GM12878 (cell line): Measurements from ENCODE around the gene C21orf91. TPM values are rescaled to one million over a fixed set of nuclear protein-coding genes. Genes with fewer than 3 reads are reported as not detected.
A peak's percentile ranks its signal among the peaks of the same experiment; 100 is the strongest.

Experiments used
- ATAC-seq: fragments of 200-7000 bp; cut with Tn5 transposase; 3 replicates; pipeline ENCODE4 v1.9.1; 2020; ENCODE audit warnings: mild to moderate bottlenecking, moderate library complexity
- BruUV-seq: library from RNA; stranded (reverse); fragments of 400-500 nt; replicated peaks from 2 replicates; lab custom pipeline; 2021; lab: Mats Ljungman, UMichigan
- CTCF ChIA-PET: fragments of 300-600 bp; sonication (Branson Sonifier 250); formaldehyde crosslinking; extraction: SDS; loops from one replicate; lab custom pipeline; 2021; ENCODE audit warnings: inconsistent platforms; lab: Yijun Ruan, JAX
- POLR2A ChIA-PET: fragments of 350-600 bp; formaldehyde crosslinking; extraction: SDS; loops from one replicate; lab custom pipeline; 2021; ENCODE audit warnings: inconsistent platforms; lab: Charles Lee
- RAD21 ChIA-PET: fragments of 300-600 bp; sonication (Branson Sonifier 250); formaldehyde crosslinking; loops from one replicate; lab custom pipeline; 2023; ENCODE audit warnings: antibody characterized with exemption; ENCODE audit not compliant: unreplicated experiment; lab: Charles Lee
- SMC1A ChIA-PET: fragments of 300-600 bp; sonication (Branson Sonifier 250); formaldehyde crosslinking; loops from one replicate; lab custom pipeline; 2023; ENCODE audit not compliant: unreplicated experiment, uncharacterized antibody; lab: Charles Lee
- DNase-seq: peaks from one replicate; pipeline ENCODE4 v3.0.0-alpha.2; 2011; ENCODE audit warnings: low read depth, low spot score
- FAIRE-seq: peaks from 3 replicates; lab custom pipeline; 2011; peaks lifted over from hg19 to GRCh38; lab: Jason Lieb, UNC
- H2AFZ ChIP-seq: 2 replicates; pipeline ENCODE4 v1.6.0; 2011; ENCODE audit warnings: low read depth, low read length, control low read depth; ENCODE audit not compliant: control insufficient read depth
- H3K27ac ChIP-seq: 2 replicates; pipeline ENCODE4 v1.5.1; 2011; ENCODE audit warnings: control low read depth; ENCODE audit not compliant: control insufficient read depth, insufficient read depth
- H3K27me3 ChIP-seq, 2 experiments: replicated peaks in 1 of 2; 2 replicates each; pipeline versions ENCODE4 v1.6.0 to v1.6.1; 2011; ENCODE audit warnings: low read length in 1 of 2; ENCODE audit not compliant: control insufficient read depth in 2 of 2, insufficient read depth in 2 of 2
- H3K36me3 ChIP-seq, 2 experiments: 2 replicates each; pipeline ENCODE4 v1.5.1; 2011; ENCODE audit warnings: low read length in 1 of 2; ENCODE audit not compliant: control insufficient read depth in 2 of 2, insufficient read depth in 2 of 2
- H3K4me1 ChIP-seq: 2 replicates; pipeline ENCODE4 v1.6.1; 2011; ENCODE audit warnings: mild to moderate bottlenecking, low read length, moderate library complexity, mixed read lengths; ENCODE audit not compliant: control insufficient read depth, insufficient read depth
- H3K4me2 ChIP-seq: 2 replicates; pipeline ENCODE4 v1.6.0; 2011; ENCODE audit warnings: control low read depth; ENCODE audit not compliant: control insufficient read depth, insufficient read depth
- H3K4me3 ChIP-seq: fragments of 200-600 bp; sonication (generic); 2 replicates; pipeline ENCODE4 v1.5.1; 2016
- H3K79me2 ChIP-seq: 2 replicates; pipeline ENCODE4 v1.6.0; 2011; ENCODE audit warnings: low read length; ENCODE audit not compliant: control insufficient read depth, insufficient read depth
- H3K9ac ChIP-seq: 2 replicates; pipeline ENCODE4 v1.8.0; 2011; ENCODE audit warnings: low read length, control low read depth, mixed read lengths; ENCODE audit not compliant: control insufficient read depth, insufficient read depth
- H3K9me3 ChIP-seq: replicated peaks from 3 replicates; pipeline ENCODE4 v1.5.1; 2011; ENCODE audit warnings: mild to moderate bottlenecking, low read length; ENCODE audit not compliant: control insufficient read depth, insufficient read depth
- H4K20me1 ChIP-seq: 2 replicates; pipeline ENCODE4 v1.6.0; 2011; ENCODE audit not compliant: control insufficient read depth, insufficient read depth
- HDAC6 ChIP-seq: fragments of 200-600 bp; sonication (generic); IDR thresholded peaks from one replicate; pipeline ENCODE4 v1.8.0; 2017; ENCODE audit warnings: antibody characterized with exemption; ENCODE audit not compliant: unreplicated experiment
- NFYB ChIP-seq: IDR thresholded peaks from 2 replicates; pipeline ENCODE4 v1.6.1; 2011; ENCODE audit warnings: low read depth, mild to moderate bottlenecking, low read length, improper control_type of control experiment, moderate library complexity; ENCODE audit not compliant: insufficient read depth
- SIN3A ChIP-seq: IDR thresholded peaks from 2 replicates; pipeline ENCODE4 v1.6.1; 2012; ENCODE audit warnings: low read depth, low read length, improper control_type of control experiment
- ZZZ3 ChIP-seq: IDR thresholded peaks from 2 replicates; pipeline ENCODE4 v1.6.1; 2011; ENCODE audit warnings: low read depth; ENCODE audit not compliant: control insufficient read depth, insufficient read length
- WGBS: methylation state at CpG from one replicate; pipeline ENCODE4 v1.1.6; 2016; ENCODE audit warnings: low lambda C conversion rate; ENCODE audit not compliant: insufficient replicate concordance, insufficient coverage; ENCODE audit errors: missing lambda C conversion rate; 5-methylcytosine and 5-hydroxymethylcytosine counted together
- in situ Hi-C: fragments of 300-500 bp; cut with MboI; formaldehyde crosslinking; loops from 9 replicates; pipeline ENCODE4 v1.14.3; 2018; ENCODE audit warnings: mixed read lengths
- intact Hi-C: fragments of 100-400 bp; cut with micrococcal nuclease; formaldehyde crosslinking; loops from one replicate; pipeline ENCODE4 v1.14.2; 2022; ENCODE audit not compliant: unreplicated experiment
- polyA plus RNA-seq, 11 experiments: library from polyadenylated mRNA; depleted of rRNA in 4 of 11; unstranded in 6 of 11; stranded (reverse) in 5 of 11; fragments of >200 nt; fragmentation: Nextera tagmentation in 4 of 11; fragmentation: Illumina TruSeq in 1 of 11; extraction: Ambion mirVana in 4 of 11; extraction: Trizol in 1 of 11; gene quantifications; 1 replicate in 1 of 11; 2 replicates in 10 of 11; pipeline versions ENCODE4 v1.2.1 to v1.2.3, GENCODE V29; 2011 to 2016; ENCODE audit warnings: inconsistent platforms in 2 of 11, missing spikeins in 2 of 11, low read depth in 1 of 11
- total RNA-seq, 4 experiments: library from RNA; depleted of rRNA in 3 of 4; stranded (reverse); fragments of >200 nt in 3 of 4; fragmentation: Illumina TruSeq in 1 of 4; extraction: Trizol in 1 of 4; gene quantifications; 2 replicates each; pipeline versions ENCODE4 v1.2.1 to v1.2.3, GENCODE V29; 2013 to 2021
- TF ChIP-seq, protein P1 (sequence below): fragments of 450-650 bp; IDR thresholded peaks from 2 replicates; pipeline ENCODE4 v1.6.1; 2017; ENCODE audit warnings: borderline replicate concordance

C21orf91 gene
- total and polyA plus RNA-seq, 10 of the 15 experiments (the other 5 are each of a cell fraction or from before 2014, with no cell fraction given): 9.3 to 40.3 (median 29.8) TPM

DNA sequence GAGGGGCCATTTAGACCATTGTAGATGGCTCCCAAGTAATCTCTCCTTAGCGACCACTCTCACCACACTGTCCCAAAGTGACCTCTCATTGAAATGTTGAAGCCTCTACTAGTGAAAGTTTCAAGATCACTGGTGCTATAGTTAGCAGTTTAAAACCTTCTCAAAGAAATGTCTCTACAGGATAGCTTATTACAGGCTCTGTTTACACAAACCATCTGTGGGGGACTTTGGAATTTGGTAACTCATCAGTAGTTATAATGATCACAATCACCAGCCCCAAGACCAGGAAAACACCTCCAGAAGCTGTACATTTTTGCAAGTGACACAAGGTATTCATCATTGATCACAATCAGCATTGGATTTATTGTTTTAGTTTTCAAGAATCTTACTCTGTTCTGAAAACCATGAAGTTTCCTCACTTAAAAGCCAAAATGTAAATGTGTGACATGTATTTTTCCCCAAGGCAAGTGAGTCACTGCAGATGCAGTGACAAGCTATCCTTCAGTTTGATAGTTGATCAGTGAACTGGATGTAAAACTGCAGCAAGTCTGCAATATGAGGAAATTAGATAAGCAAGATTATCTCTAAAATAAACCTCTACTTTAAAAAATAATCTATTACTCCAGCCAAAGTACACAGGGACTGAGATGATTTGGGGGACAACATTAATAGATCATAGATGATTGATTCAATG is 41.9 kb downstream of the C21orf91 start:
- ChIA-PET SMC1A (interaction anchor here (0.9 to 4.1 kb wide), 11 partner anchors 11 to 124 kb away, joined by 3 to 23 read pairs (median 3); no protein-coding TSS in a partner anchor), POLR2A (interaction anchor here (1.9 to 2.2 kb wide), 2 partner anchors 14 to 39 kb away, joined by 6 to 8 read pairs; no protein-coding TSS in a partner anchor), CTCF (interaction anchor here (1.4 to 3.1 kb wide), 3 partner anchors 14 to 148 kb away, joined by 3 to 10 read pairs (median 8); no protein-coding TSS in a partner anchor), RAD21 (interaction anchor here (1.6 to 3.8 kb wide), 3 partner anchors 40 to 88 kb away, joined by 4 to 28 read pairs (median 5); partner anchors contain the start of gene C21orf91)
- TF ChIP-seq, protein P1, sequence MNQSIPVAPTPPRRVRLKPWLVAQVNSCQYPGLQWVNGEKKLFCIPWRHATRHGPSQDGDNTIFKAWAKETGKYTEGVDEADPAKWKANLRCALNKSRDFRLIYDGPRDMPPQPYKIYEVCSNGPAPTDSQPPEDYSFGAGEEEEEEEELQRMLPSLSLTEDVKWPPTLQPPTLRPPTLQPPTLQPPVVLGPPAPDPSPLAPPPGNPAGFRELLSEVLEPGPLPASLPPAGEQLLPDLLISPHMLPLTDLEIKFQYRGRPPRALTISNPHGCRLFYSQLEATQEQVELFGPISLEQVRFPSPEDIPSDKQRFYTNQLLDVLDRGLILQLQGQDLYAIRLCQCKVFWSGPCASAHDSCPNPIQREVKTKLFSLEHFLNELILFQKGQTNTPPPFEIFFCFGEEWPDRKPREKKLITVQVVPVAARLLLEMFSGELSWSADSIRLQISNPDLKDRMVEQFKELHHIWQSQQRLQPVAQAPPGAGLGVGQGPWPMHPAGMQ: no peak
- TF ChIP-seq SIN3A (no peak), HDAC6 (no peak), NFYB (no peak), ZZZ3 (no peak)
- H3K9ac ChIP-seq: no peak overlapping the region
- H2AFZ ChIP-seq: no peak overlapping the region
- no peaks in the 10 kb centered on the region for H3K36me3 ChIP-seq
- no peaks in the 10 kb centered on the region for H4K20me1 ChIP-seq
- FAIRE-seq: no peak
- intact Hi-C loops (no loop called here), in situ Hi-C loops (no loop called here)
- no peak overlapping the region for H3K27ac ChIP-seq
- H3K79me2 ChIP-seq: no peaks in the 10 kb centered on the region
- H3K9me3 ChIP-seq: no peaks in the 10 kb centered on the region; the same call in 1 of the 3 replicates
- H3K4me1 ChIP-seq: peaks cover 49% of the 10 kb centered on the region
- 53% methylated on average over 1 of the region's 1 CpG for WGBS
- peak; percentile 4; the same call in 1 of the 3 replicates for ATAC-seq
- no peak for DNase-seq
- H3K4me3 ChIP-seq: no peak overlapping the region
- no peak overlapping the region for H3K4me2 ChIP-seq
- no peaks in the 10 kb centered on the region for H3K27me3 ChIP-seq
- BruUV-seq: no TSS peak
